GM21423 (cell line): ENCODE measurements around the gene FAM114A1.
"Not testable (repeated sequence)": the region's sequence is repeated elsewhere in the genome, so short reads cannot be mapped to it uniquely, and the experiment has no call there.

Experiments used
- ATAC-seq: cut with Tn5 transposase; IDR thresholded peaks from one replicate; pipeline ENCODE4 v1.9.1; 2021; ENCODE audit warnings: mild to moderate bottlenecking, moderate library complexity; ENCODE audit not compliant: unreplicated experiment

Gene FAM114A1

GRCh38 chr4:38928974-38929373 is 61.4 kb downstream of the FAM114A1 start:
- ATAC-seq, result no peak

GRCh38 chr4:38930204-38930603 is 62.6 kb downstream of the FAM114A1 start:
- ATAC-seq, result no peak

- ATAC-seq, result no peak
These were observed 63.1 kb downstream of the FAM114A1 start for GRCh38 chr4:38930707-38931106.

- ATAC-seq, result no peak
These were observed 63.5 kb downstream of the FAM114A1 start for GRCh38 chr4:38931125-38931524.

GRCh38 chr4:38935391-38936073 is 67.9 kb downstream of the FAM114A1 start:
- no peak for ATAC-seq

GRCh38 chr4:38939165-38939564 is 71.6 kb downstream of the FAM114A1 start:
- peak; percentile 91 for ATAC-seq

- no peak for ATAC-seq
These were observed 72.9 kb downstream of the FAM114A1 start for GRCh38 chr4:38940476-38940875.

- not testable (repeated sequence) for ATAC-seq
These were observed 74.3 kb downstream of the FAM114A1 start for GRCh38 chr4:38941906-38942305.

- ATAC-seq, result no peak
These were observed 75.7 kb downstream of the FAM114A1 start for GRCh38 chr4:38943343-38943742.

GRCh38 chr4:38944440-38944839 is 76.8 kb downstream of the FAM114A1 start:
- ATAC-seq, result no peak

GRCh38 chr4:38946919-38947318 is 79.3 kb downstream of the FAM114A1 start:
- ATAC-seq, result no peak

- ATAC-seq, result no peak
These were observed 80.9 kb downstream of the FAM114A1 start for GRCh38 chr4:38948551-38948950.

GRCh38 chr4:38949411-38950051 is 81.9 kb downstream of the FAM114A1 start:
- no peak for ATAC-seq

GRCh38 chr4:38950159-38950558 is 82.6 kb downstream of the FAM114A1 start:
- no peak for ATAC-seq

GRCh38 chr4:38950734-38951133 is 83.1 kb downstream of the FAM114A1 start:
- ATAC-seq, result no peak

- ATAC-seq, result no peak
These were observed 84.0 kb downstream of the FAM114A1 start for GRCh38 chr4:38951598-38951997.

GRCh38 chr4:38952017-38952416 is 84.4 kb downstream of the FAM114A1 start:
- ATAC-seq, result no peak

GRCh38 chr4:38954727-38955126 is 87.1 kb downstream of the FAM114A1 start:
- ATAC-seq, result no peak

- no peak for ATAC-seq
These were observed 88.4 kb downstream of the FAM114A1 start for GRCh38 chr4:38955957-38956356.

GRCh38 chr4:38957261-38957815 is 89.7 kb downstream of the FAM114A1 start:
- no peak for ATAC-seq

GRCh38 chr4:38957893-38958292 is 90.3 kb downstream of the FAM114A1 start:
- ATAC-seq, result no peak

GRCh38 chr4:38958453-38959190 is 91.0 kb downstream of the FAM114A1 start:
- ATAC-seq, result peak; percentile 61
